B cell (primary cell): ENCODE results near the gene PDPR. TPM values are rescaled to one million over a fixed set of nuclear protein-coding genes. Genes with fewer than 3 reads are reported as not detected.
"Not testable (repeated sequence)": the region's sequence is repeated elsewhere in the genome, so short reads cannot be mapped to it uniquely, and the experiment has no call there.

Experiments used
- ATAC-seq: fragments of 200-7000 bp; cut with Tn5 transposase; one replicate; pipeline ENCODE4 v1.10.0; 2021; ENCODE audit warnings: low read depth, mild to moderate bottlenecking, moderate number of reproducible peaks, moderate library complexity
- CTCF ChIA-PET: fragments of 350-600 bp; sonication (Branson Sonifier 250); formaldehyde crosslinking; loops from one replicate; lab custom pipeline; 2021; ENCODE audit warnings: antibody characterized with exemption, inconsistent platforms; lab: Charles Lee
- POLR2A ChIA-PET: fragments of 350-600 bp; sonication (Branson Sonifier 250); formaldehyde crosslinking; loops from one replicate; lab custom pipeline; 2021; ENCODE audit warnings: antibody characterized with exemption; lab: Charles Lee
- DNase-seq: peaks from one replicate; pipeline ENCODE4 v3.0.0; 2013
- H2AFZ ChIP-seq: 2 replicates; pipeline ENCODE4 v1.6.1; 2012; ENCODE audit warnings: mild to moderate bottlenecking, low read depth, low read length; ENCODE audit not compliant: insufficient read depth, poor library complexity, severe bottlenecking
- H3K27ac ChIP-seq, 2 donors: 1 replicate in 1 of 2; 2 replicates in 1 of 2; pipeline ENCODE4 v1.5.1; 2012 to 2013; ENCODE audit warnings: low read length in 2 of 2, mild to moderate bottlenecking in 2 of 2, moderate library complexity in 1 of 2
- H3K27me3 ChIP-seq, 4 experiments: fragments of 200-600 bp in 1 of 4; sonication (generic) in 1 of 4; replicated peaks in 1 of 4; 1 replicate in 2 of 4; 2 replicates in 2 of 4; pipeline versions ENCODE4 v1.6.1 to v1.7.0; 2013 to 2016; ENCODE audit warnings: low read length in 3 of 4, mild to moderate bottlenecking in 2 of 4, mixed read lengths in 1 of 4, moderate library complexity in 1 of 4; ENCODE audit not compliant: insufficient read depth in 4 of 4, control insufficient read depth in 3 of 4; ENCODE audit errors: control extremely low read depth in 1 of 4
- H3K36me3 ChIP-seq, 2 experiments: replicated peaks in 1 of 2; 1 replicate in 1 of 2; 2 replicates in 1 of 2; pipeline versions ENCODE4 v1.6.1 to v1.7.1; 2013; ENCODE audit warnings: low read length in 1 of 2; ENCODE audit not compliant: insufficient read depth in 2 of 2, control insufficient read depth in 1 of 2; ENCODE audit errors: control extremely low read depth in 1 of 2, extremely low read depth in 1 of 2
- H3K4me1 ChIP-seq, 2 donors: fragments of 200-600 bp in 1 of 2; sonication (generic) in 1 of 2; 1 replicate in 1 of 2; 2 replicates in 1 of 2; pipeline versions ENCODE4 v1.5.1 to v1.6.1; 2013 to 2017; ENCODE audit warnings: low read length in 2 of 2; ENCODE audit not compliant: control insufficient read depth in 2 of 2, insufficient read depth in 2 of 2
- H3K4me2 ChIP-seq: replicated peaks from 2 replicates; pipeline ENCODE3; 2012; ENCODE audit warnings: mild to moderate bottlenecking, low read depth, low read length; ENCODE audit not compliant: poor library complexity, severe bottlenecking
- H3K4me3 ChIP-seq, 5 experiments: fragments of 200-600 bp in 1 of 5; sonication (generic) in 1 of 5; 1 replicate in 3 of 5; 2 replicates in 2 of 5; pipeline versions ENCODE4 v1.5.1 to v1.7.0; 2011 to 2016; ENCODE audit warnings: low read length in 4 of 5, mild to moderate bottlenecking in 4 of 5, low read depth in 2 of 5, control low read depth in 1 of 5, moderate library complexity in 1 of 5; ENCODE audit not compliant: insufficient read depth in 1 of 5; ENCODE audit errors: control extremely low read depth in 1 of 5, extremely low read depth in 1 of 5
- H3K79me2 ChIP-seq: fragments of 200-600 bp; sonication (generic); one replicate; pipeline ENCODE4 v1.6.0; 2016; ENCODE audit warnings: low read length; ENCODE audit not compliant: control insufficient read depth, insufficient read depth
- H3K9ac ChIP-seq: fragments of 200-600 bp; sonication (generic); 2 replicates; pipeline ENCODE4 v1.6.1; 2017; ENCODE audit warnings: mild to moderate bottlenecking, low read length, moderate library complexity
- H3K9me3 ChIP-seq, 3 donors: one replicate each; pipeline versions ENCODE4 v1.6.1 to v1.7.1; 2013; ENCODE audit warnings: low read length in 2 of 3; ENCODE audit not compliant: control insufficient read depth in 2 of 3, insufficient read depth in 1 of 3; ENCODE audit errors: control extremely low read depth in 1 of 3
- H4K20me1 ChIP-seq: 2 replicates; pipeline ENCODE4 v1.6.0; 2012; ENCODE audit warnings: mild to moderate bottlenecking, low read length; ENCODE audit not compliant: insufficient read depth, control insufficient read depth, poor library complexity, severe bottlenecking
- H3K27ac Mint-ChIP-seq: one replicate; pipeline ENCODE4 v1.8.0; 2021; ENCODE audit warnings: mixed read lengths
- H3K27me3 Mint-ChIP-seq: one replicate; pipeline ENCODE4 v1.8.0; 2021; ENCODE audit warnings: mixed read lengths
- H3K4me1 Mint-ChIP-seq: one replicate; pipeline ENCODE4 v1.8.0; 2021; ENCODE audit warnings: mixed read lengths
- H3K4me3 Mint-ChIP-seq: one replicate; pipeline ENCODE4 v1.8.0; 2021; ENCODE audit warnings: mixed read lengths
- H3K9me3 Mint-ChIP-seq: one replicate; pipeline ENCODE4 v1.8.0; 2022; ENCODE audit warnings: mixed read lengths; ENCODE audit not compliant: insufficient read depth
- WGBS: methylation state at CpG from one replicate; pipeline ENCODE4 v1.1.5; 2013; ENCODE audit warnings: missing lambda C conversion rate; ENCODE audit not compliant: insufficient coverage; 5-methylcytosine and 5-hydroxymethylcytosine counted together
- intact Hi-C: fragments of 100-400 bp; cut with micrococcal nuclease; formaldehyde crosslinking; loops from one replicate; pipeline ENCODE4 v1.10.0; 2022
- polyA plus RNA-seq: library from polyadenylated mRNA; depleted of rRNA; stranded (reverse); fragments of >200 nt; gene quantifications from 2 replicates; pipeline ENCODE4 v1.2.3, GENCODE V29; 2012
- total RNA-seq, 2 donors: library from RNA; stranded (reverse); fragments of 120-200 nt in 1 of 2; gene quantifications; 1 replicate in 1 of 2; 2 replicates in 1 of 2; pipeline versions ENCODE4 v1.2.3 to v1.2.4, GENCODE V29; 2013 to 2022

PDPR gene
- total and polyA plus RNA-seq, 2 donors (not counting 1 experiment from before 2014, with no cell fraction given), result 14.7 to 28.3 TPM

GRCh38 chr16:70113599-70113981 lies 542 bp upstream of the PDPR start:
- H3K27me3 Mint-ChIP-seq, DNase-seq, intact Hi-C loops, POLR2A ChIA-PET, H3K36me3 ChIP-seq, CTCF ChIA-PET, H4K20me1 ChIP-seq, H3K9me3 ChIP-seq, H3K27me3 ChIP-seq, H3K4me2 ChIP-seq, H3K9me3 Mint-ChIP-seq: not testable (repeated sequence)
- peak overlapping the region; percentile 55 for H3K9ac ChIP-seq
- peak overlapping the region; percentile 86 for H2AFZ ChIP-seq
- peak overlapping the region; percentile 52 to 79 for H3K27ac ChIP-seq
- WGBS, result no CpG with 5 or more reads among the region's 15 CpGs
- H3K4me1 Mint-ChIP-seq, result peaks cover 27% of the 10 kb centered on the region
- peak overlapping the region in 4 of 5 experiments; percentile 49 to 68 (median 57) for H3K4me3 ChIP-seq
- peak overlapping the region; percentile 87 for H3K4me3 Mint-ChIP-seq
- ATAC-seq, result peak; percentile 0
- H3K27ac Mint-ChIP-seq, result peak overlapping the region; percentile 86
- peaks cover 0 to 21% of the 10 kb centered on the region in 2 donors for H3K4me1 ChIP-seq
- peaks cover 26% of the 10 kb centered on the region for H3K79me2 ChIP-seq

GRCh38 chr16:70118354-70118753 lies 4.2 kb downstream of the PDPR start:
- H3K27ac Mint-ChIP-seq, CTCF ChIA-PET, H3K4me2 ChIP-seq, intact Hi-C loops, H3K27me3 Mint-ChIP-seq, ATAC-seq, POLR2A ChIA-PET, H3K4me3 ChIP-seq, H3K27me3 ChIP-seq, H3K4me3 Mint-ChIP-seq, H3K9ac ChIP-seq, H3K9me3 ChIP-seq, DNase-seq, H3K9me3 Mint-ChIP-seq, H4K20me1 ChIP-seq, H2AFZ ChIP-seq: not testable (repeated sequence)
- Histone ChIP-seq H3K27ac (peak overlapping the region in 1 of 2 donors; percentile 41), H3K36me3 (peaks cover 0 to 12% of the 10 kb centered on the region in 2 experiments), H3K79me2 (peaks cover 37% of the 10 kb centered on the region), H3K4me1 (peaks cover 0 to 12% of the 10 kb centered on the region in 2 donors)
- peaks cover 27% of the 10 kb centered on the region for H3K4me1 Mint-ChIP-seq
- 100% methylated on average over 2 of the region's 6 CpGs for whole genome bisulfite sequencing

- H3K27ac ChIP-seq, H3K27me3 Mint-ChIP-seq, CTCF ChIA-PET, H3K27ac Mint-ChIP-seq, H3K27me3 ChIP-seq, H3K9me3 Mint-ChIP-seq, H3K9me3 ChIP-seq, DNase-seq, H3K4me1 ChIP-seq, intact Hi-C loops, H3K4me3 ChIP-seq, H2AFZ ChIP-seq, ATAC-seq, H3K4me2 ChIP-seq, POLR2A ChIA-PET, H3K4me3 Mint-ChIP-seq, H3K9ac ChIP-seq, H4K20me1 ChIP-seq: not testable (repeated sequence)
- WGBS, result no CpG with 5 or more reads among the region's 3 CpGs
- Histone ChIP-seq H3K79me2 (peaks cover 37% of the 10 kb centered on the region), H3K36me3 (peaks cover 0 to 16% of the 10 kb centered on the region in 2 experiments)
- H3K4me1 Mint-ChIP-seq, result peaks cover 27% of the 10 kb centered on the region
These were observed 4.6 kb downstream of the PDPR start for GRCh38 chr16:70118776-70119175.

- DNase-seq, H3K27me3 ChIP-seq, POLR2A ChIA-PET, H4K20me1 ChIP-seq, H2AFZ ChIP-seq, H3K9ac ChIP-seq, H3K9me3 ChIP-seq, H3K9me3 Mint-ChIP-seq, H3K27me3 Mint-ChIP-seq, H3K4me1 ChIP-seq, H3K27ac ChIP-seq, H3K4me2 ChIP-seq, CTCF ChIA-PET, H3K4me3 ChIP-seq, H3K27ac Mint-ChIP-seq, H3K4me3 Mint-ChIP-seq, ATAC-seq, intact Hi-C loops: not testable (repeated sequence)
- Histone ChIP-seq H3K79me2 (peaks cover 32% of the 10 kb centered on the region), H3K36me3 (peaks cover 0 to 23% of the 10 kb centered on the region in 2 experiments)
- WGBS, result 100% methylated on average over 4 of the region's 8 CpGs
- H3K4me1 Mint-ChIP-seq, result peaks cover 18% of the 10 kb centered on the region
These were observed 6.3 kb downstream of the PDPR start for GRCh38 chr16:70120398-70120797.
